MCF 10A (cell line): ENCODE results near the gene SETSIP. TPM values are rescaled to one million over a fixed set of nuclear protein-coding genes. Genes with fewer than 3 reads are reported as not detected.
"Not testable (repeated sequence)": the region's sequence is repeated elsewhere in the genome, so short reads cannot be mapped to it uniquely, and the experiment has no call there.

Source experiments
- BruUV-seq: library from RNA; stranded (reverse); fragments of 400-500 nt; replicated peaks from 2 replicates; lab custom pipeline; 2021; lab: Mats Ljungman, UMichigan
- CTCF ChIA-PET: fragments of 300-600 bp; sonication (Branson Sonifier 250); formaldehyde crosslinking; extraction: SDS; loops from one replicate; lab custom pipeline; 2021; ENCODE audit warnings: antibody characterized with exemption, inconsistent platforms; lab: Yijun Ruan, JAX
- POLR2A ChIA-PET: fragments of 300-600, 350-650 bp; sonication (Branson Sonifier 250); formaldehyde crosslinking; extraction: SDS; loops from one replicate; lab custom pipeline; 2020; ENCODE audit warnings: antibody characterized with exemption, inconsistent platforms; lab: Yijun Ruan, JAX
- DNase-seq: peaks from one replicate; pipeline ENCODE4 v3.0.0-alpha.2; 2018; ENCODE audit not compliant: unreplicated experiment
- H3K27ac Mint-ChIP-seq: one replicate; pipeline ENCODE4 v1.8.0; 2022; ENCODE audit warnings: mild to moderate bottlenecking, low read depth, mixed read lengths; ENCODE audit not compliant: unreplicated experiment
- H3K27me3 Mint-ChIP-seq: one replicate; pipeline ENCODE4 v1.8.0; 2022; ENCODE audit warnings: mixed read lengths; ENCODE audit not compliant: insufficient read depth, unreplicated experiment
- H3K36me3 Mint-ChIP-seq: one replicate; pipeline ENCODE4 v1.8.0; 2022; ENCODE audit warnings: mild to moderate bottlenecking, moderate library complexity, mixed read lengths; ENCODE audit not compliant: insufficient read depth, unreplicated experiment
- H3K4me1 Mint-ChIP-seq: one replicate; pipeline ENCODE4 v1.8.0; 2022; ENCODE audit warnings: mixed read lengths; ENCODE audit not compliant: insufficient read depth, unreplicated experiment
- H3K4me3 Mint-ChIP-seq: one replicate; pipeline ENCODE4 v1.8.0; 2022; ENCODE audit warnings: mild to moderate bottlenecking, moderate library complexity, mixed read lengths; ENCODE audit not compliant: unreplicated experiment
- H3K9me3 Mint-ChIP-seq: one replicate; pipeline ENCODE4 v1.8.0; 2022; ENCODE audit warnings: mixed read lengths; ENCODE audit not compliant: unreplicated experiment
- intact Hi-C: fragments of 100-400 bp; cut with micrococcal nuclease; formaldehyde crosslinking; loops from 2 replicates; pipeline ENCODE4 v1.14.1; 2022
- total RNA-seq: library from RNA; stranded (reverse); gene quantifications from 2 replicates; pipeline ENCODE4 v1.2.3, GENCODE V29; 2022
- TF ChIP-seq, protein P1 (sequence below): fragments of 200-600 bp; IDR thresholded peaks from one replicate; pipeline ENCODE4 v1.8.0; 2022; ENCODE audit warnings: antibody characterized with exemption, mild to moderate bottlenecking; ENCODE audit not compliant: unreplicated experiment

The SETSIP gene
- total RNA-seq, 1 experiment from 2014 or later = not detected

DNA sequence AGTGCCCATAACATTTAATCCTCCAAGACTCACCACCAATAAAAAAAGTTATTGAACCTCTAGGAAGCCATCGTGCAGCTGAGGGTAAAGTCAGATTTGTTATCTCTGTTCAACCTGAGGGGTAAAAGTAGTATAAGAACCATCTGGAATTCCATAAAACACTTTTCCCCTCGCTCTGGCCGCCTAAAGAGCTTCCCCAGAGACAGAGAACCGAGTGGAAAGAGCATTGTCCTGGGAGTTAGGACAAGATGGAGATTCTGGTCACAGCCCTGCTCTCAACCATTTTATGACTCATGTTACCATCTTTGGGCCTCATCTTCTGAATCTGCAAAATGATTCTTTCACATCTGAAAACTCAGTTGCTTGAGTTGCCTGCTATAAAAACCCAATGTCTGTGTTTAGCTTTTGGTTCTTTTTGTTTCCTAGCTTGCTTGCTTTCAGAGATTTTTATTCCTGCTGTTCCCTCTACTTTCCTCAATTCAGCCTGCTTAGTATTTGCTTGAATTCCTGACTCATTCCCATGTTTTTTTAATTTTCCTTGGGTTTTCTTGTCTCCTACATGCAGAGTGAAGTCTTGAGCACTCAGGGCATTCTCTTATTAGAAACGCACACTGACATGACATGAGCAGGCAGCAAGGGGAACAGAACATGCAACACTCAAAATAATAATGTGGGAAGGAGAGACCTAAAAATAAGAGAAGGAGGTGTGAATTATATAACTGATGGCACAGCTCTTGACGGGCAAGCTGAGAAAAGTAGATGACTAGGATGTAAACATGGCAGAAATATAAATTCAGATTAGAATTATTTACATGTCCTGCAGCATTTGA is 43.7 kb downstream of the SETSIP start:
- no peak overlapping the region for H3K4me3 Mint-ChIP-seq
- POLR2A ChIA-PET = interaction anchor here (0.6 to 1.3 kb wide), 6 partner anchors 11 to 1050 kb away, joined by 3 to 5 read pairs (median 4); no protein-coding TSS in a partner anchor
- CTCF ChIA-PET = interaction anchor here (0.5 to 1.4 kb wide), 4 partner anchors 32 to 189 kb away, joined by 3 to 5 read pairs (median 4); no protein-coding TSS in a partner anchor
- H3K27me3 Mint-ChIP-seq = no peaks in the 10 kb centered on the region
- no TSS peak for BruUV-seq
- no peak overlapping the region for H3K27ac Mint-ChIP-seq
- intact Hi-C loops = no loop called here
- TF ChIP-seq, protein P1, sequence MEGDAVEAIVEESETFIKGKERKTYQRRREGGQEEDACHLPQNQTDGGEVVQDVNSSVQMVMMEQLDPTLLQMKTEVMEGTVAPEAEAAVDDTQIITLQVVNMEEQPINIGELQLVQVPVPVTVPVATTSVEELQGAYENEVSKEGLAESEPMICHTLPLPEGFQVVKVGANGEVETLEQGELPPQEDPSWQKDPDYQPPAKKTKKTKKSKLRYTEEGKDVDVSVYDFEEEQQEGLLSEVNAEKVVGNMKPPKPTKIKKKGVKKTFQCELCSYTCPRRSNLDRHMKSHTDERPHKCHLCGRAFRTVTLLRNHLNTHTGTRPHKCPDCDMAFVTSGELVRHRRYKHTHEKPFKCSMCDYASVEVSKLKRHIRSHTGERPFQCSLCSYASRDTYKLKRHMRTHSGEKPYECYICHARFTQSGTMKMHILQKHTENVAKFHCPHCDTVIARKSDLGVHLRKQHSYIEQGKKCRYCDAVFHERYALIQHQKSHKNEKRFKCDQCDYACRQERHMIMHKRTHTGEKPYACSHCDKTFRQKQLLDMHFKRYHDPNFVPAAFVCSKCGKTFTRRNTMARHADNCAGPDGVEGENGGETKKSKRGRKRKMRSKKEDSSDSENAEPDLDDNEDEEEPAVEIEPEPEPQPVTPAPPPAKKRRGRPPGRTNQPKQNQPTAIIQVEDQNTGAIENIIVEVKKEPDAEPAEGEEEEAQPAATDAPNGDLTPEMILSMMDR = no peak
- DNase-seq = peak; percentile 7
- no peaks in the 10 kb centered on the region for H3K36me3 Mint-ChIP-seq
- peaks cover 5% of the 10 kb centered on the region for H3K4me1 Mint-ChIP-seq
- H3K9me3 Mint-ChIP-seq = no peaks in the 10 kb centered on the region

GRCh38 chr1:92030656-92031107 is 44.5 kb downstream of the SETSIP start:
- H3K27ac Mint-ChIP-seq = peak overlapping the region; percentile 21
- POLR2A ChIA-PET = interaction anchor here (0.6 to 1.3 kb wide), 7 partner anchors 11 to 1051 kb away, joined by 3 to 5 read pairs (median 4); no protein-coding TSS in a partner anchor
- no peaks in the 10 kb centered on the region for H3K9me3 Mint-ChIP-seq
- TF ChIP-seq, protein P1 = no peak
- BruUV-seq = TSS peak; percentile 21
- CTCF ChIA-PET = interaction anchor here (0.6 to 1.4 kb wide), 4 partner anchors 34 to 188 kb away, joined by 3 to 5 read pairs (median 4); no protein-coding TSS in a partner anchor
- peak; percentile 63 for DNase-seq
- H3K4me3 Mint-ChIP-seq = peak overlapping the region; percentile 68
- peaks cover 5% of the 10 kb centered on the region for H3K4me1 Mint-ChIP-seq
- no peaks in the 10 kb centered on the region for H3K36me3 Mint-ChIP-seq
- intact Hi-C loops = no loop called here
- H3K27me3 Mint-ChIP-seq = no peaks in the 10 kb centered on the region

DNA sequence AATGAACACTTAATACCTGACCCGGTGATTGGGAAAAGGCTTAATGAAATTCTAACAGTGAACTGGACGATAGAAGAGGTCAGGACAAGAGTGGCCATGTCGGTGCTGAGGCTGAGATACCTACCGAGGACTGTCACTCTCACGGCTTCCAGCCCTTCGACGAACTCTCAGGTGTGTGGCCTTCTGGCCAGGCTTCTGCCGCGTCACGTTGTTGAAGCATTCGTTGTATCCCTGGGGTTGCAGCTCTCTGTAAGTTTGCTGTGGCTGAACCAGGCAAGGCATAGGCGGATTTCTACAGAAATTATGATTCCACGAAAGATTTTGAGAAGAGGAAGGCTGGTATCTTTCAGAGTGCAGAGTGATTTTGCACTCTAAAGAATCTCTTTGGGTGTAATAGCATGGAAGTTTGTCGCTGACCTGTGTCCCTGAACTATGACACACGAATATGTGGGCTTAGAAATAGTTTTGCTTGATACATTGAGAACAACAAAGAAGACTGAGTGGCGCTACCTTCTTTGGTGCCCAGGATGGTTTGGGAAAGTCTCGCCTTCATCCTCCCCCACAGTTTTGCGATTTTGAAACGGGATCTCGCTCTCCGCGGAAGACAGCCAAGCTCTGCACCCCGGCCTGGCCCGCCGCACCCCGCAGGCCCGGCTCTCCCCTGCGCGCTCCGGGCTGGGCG is 45.8 kb downstream of the SETSIP start:
- intact Hi-C loops = no loop called here
- peak; percentile 31 for DNase-seq
- ChIA-PET POLR2A (interaction anchor here (0.6 kb wide), 1 partner anchor 655 kb away, joined by 3 read pairs; no protein-coding TSS in a partner anchor), CTCF (no interaction called here)
- Mint-ChIP-seq H3K4me1 (peaks cover 5% of the 10 kb centered on the region), H3K36me3 (no peaks in the 10 kb centered on the region), H3K4me3 (peak overlapping the region; percentile 68), H3K27ac (no peak overlapping the region), H3K27me3 (no peaks in the 10 kb centered on the region), H3K9me3 (no peaks in the 10 kb centered on the region)
- BruUV-seq = no TSS peak
- TF ChIP-seq, protein P1 = no peak

DNA sequence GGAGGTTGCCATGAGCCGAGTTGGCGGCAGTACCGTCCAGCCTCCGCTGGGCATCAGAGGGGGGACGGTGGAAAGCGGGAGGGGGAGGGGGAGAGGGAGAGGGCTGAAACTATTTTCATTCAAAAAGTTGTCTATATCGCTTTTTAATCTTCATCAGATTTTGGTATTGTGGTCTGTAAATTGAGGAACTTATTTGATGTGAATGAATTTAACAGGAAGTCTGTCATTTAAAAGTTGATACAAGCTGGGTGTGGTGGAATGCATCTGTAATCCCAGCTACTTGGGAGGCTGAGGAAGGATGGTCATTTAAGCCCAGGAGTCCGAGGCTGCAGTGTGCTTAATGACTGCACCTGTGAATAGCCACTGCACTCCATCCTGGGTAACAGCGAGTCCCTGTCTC is 48.4 kb downstream of the SETSIP start:
- no peak for DNase-seq
- H3K27me3 Mint-ChIP-seq = no peaks in the 10 kb centered on the region
- H3K4me3 Mint-ChIP-seq = no peak overlapping the region
- H3K9me3 Mint-ChIP-seq = no peaks in the 10 kb centered on the region
- ChIA-PET POLR2A (no interaction called here), CTCF (interaction anchor here (0.6 to 0.7 kb wide), 2 partner anchors 9 to 14 kb away, joined by 4 read pairs; no protein-coding TSS in a partner anchor)
- TF ChIP-seq, protein P1 = no peak
- peaks cover 5% of the 10 kb centered on the region for H3K4me1 Mint-ChIP-seq
- intact Hi-C loops = no loop called here
- H3K27ac Mint-ChIP-seq = no peak overlapping the region
- H3K36me3 Mint-ChIP-seq = no peaks in the 10 kb centered on the region
- BruUV-seq = no TSS peak

DNA sequence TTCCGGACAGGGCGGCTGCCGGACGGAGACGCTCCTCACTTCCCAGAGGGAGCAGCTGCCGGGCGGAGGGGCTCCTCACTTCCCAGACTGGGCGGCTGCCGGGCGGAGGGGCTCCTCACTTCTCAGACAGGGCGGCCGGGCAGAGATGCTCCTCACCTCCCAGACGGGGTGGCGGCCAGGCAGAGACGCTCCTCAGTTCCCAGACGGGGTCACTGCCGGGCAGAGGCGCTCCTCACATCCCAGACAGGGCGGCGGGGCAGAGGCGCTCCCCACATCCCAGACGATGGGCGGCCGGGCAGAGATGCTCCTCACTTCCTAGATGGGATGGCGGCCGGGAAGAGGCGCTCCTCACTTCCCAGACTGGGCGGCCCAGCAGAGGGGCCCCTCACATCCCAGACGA is 49.2 kb downstream of the SETSIP start:
- H3K27ac Mint-ChIP-seq, H3K27me3 Mint-ChIP-seq, H3K36me3 Mint-ChIP-seq, BruUV-seq, CTCF ChIA-PET, intact Hi-C loops, POLR2A ChIA-PET, H3K9me3 Mint-ChIP-seq, H3K4me3 Mint-ChIP-seq, DNase-seq, H3K4me1 Mint-ChIP-seq: not testable (repeated sequence)
